K562 (cell line): ENCODE data around the gene RET. TPM values are rescaled to one million over a fixed set of nuclear protein-coding genes. Genes with fewer than 3 reads are reported as not detected.

ENCODE experiments used
- CAMTA2 ChIP-seq: fragments of 250-450 bp; sonication (Bioruptor Pico); conservative IDR thresholded peaks from 2 replicates; pipeline ENCODE4 v1.5.1; 2022
- ELF1 ChIP-seq: fragments of 200-800 bp; sonication (Bioruptor generic); IDR thresholded peaks from 2 replicates; pipeline ENCODE4 v1.6.1; 2016; ENCODE audit warnings: missing genetic modification characterization, missing compliant biosample characterization
- ETV1 ChIP-seq: fragments of 450-650 bp; conservative IDR thresholded peaks from 2 replicates; pipeline ENCODE4 v1.6.1; 2016; ENCODE audit warnings: missing genetic modification characterization, control low read depth, low read depth, missing compliant biosample characterization
- GTF2B ChIP-seq: IDR thresholded peaks from 2 replicates; pipeline ENCODE4 v1.6.1; 2011; ENCODE audit not compliant: insufficient read length; ENCODE audit errors: extremely low read depth
- MAZ ChIP-seq, 2 experiments: fragments of 450-650 bp in 1 of 2; sonication (generic) in 1 of 2; formaldehyde crosslinking; IDR thresholded peaks in 1 of 2; conservative IDR thresholded peaks in 1 of 2; 2 replicates each; pipeline versions ENCODE4 v1.4.0 to v1.5.0; 2020; ENCODE audit warnings: mild to moderate bottlenecking in 1 of 2, missing genetic modification reagents in 1 of 2
- NBN ChIP-seq: fragments of 450-650 bp; IDR thresholded peaks from 2 replicates; pipeline ENCODE4 v1.6.1; 2016; ENCODE audit warnings: low read depth, mild to moderate bottlenecking
- NFYB ChIP-seq: IDR thresholded peaks from 2 replicates; pipeline ENCODE4 v1.6.1; 2011; ENCODE audit warnings: mild to moderate bottlenecking, moderate library complexity; ENCODE audit not compliant: insufficient read length; ENCODE audit errors: extremely low read depth
- PHF20 ChIP-seq: fragments of 450-650 bp; IDR thresholded peaks from 2 replicates; pipeline ENCODE4 v1.6.1; 2018; ENCODE audit not compliant: partially characterized antibody
- PHF8 ChIP-seq: fragments of 200-600 bp; sonication (generic); IDR thresholded peaks from 2 replicates; pipeline ENCODE4 v1.6.1; 2012; ENCODE audit warnings: mixed run types, mild to moderate bottlenecking, inconsistent platforms, low read length, moderate library complexity, borderline replicate concordance
- RBBP5 ChIP-seq: fragments of 200-600 bp; sonication (generic); IDR thresholded peaks from 2 replicates; pipeline ENCODE4 v1.6.1; 2012; ENCODE audit warnings: borderline replicate concordance, mild to moderate bottlenecking, low read length, control low read depth, inconsistent platforms; ENCODE audit not compliant: insufficient read depth, poor library complexity, severe bottlenecking
- ZFX ChIP-seq: sonication (generic); formaldehyde crosslinking; IDR thresholded peaks from 2 replicates; pipeline ENCODE4 v1.8.0; 2022; ENCODE audit warnings: mild to moderate bottlenecking, missing genetic modification reagents, moderate library complexity
- ZNF280B ChIP-seq: fragments of 250-450 bp; sonication (Bioruptor Pico); IDR thresholded peaks from 2 replicates; pipeline ENCODE4 v1.5.1; 2021; ENCODE audit warnings: mild to moderate bottlenecking
- polyA plus RNA-seq, 8 experiments: library from polyadenylated mRNA; depleted of rRNA in 4 of 8; stranded (reverse) in 5 of 8; unstranded in 3 of 8; fragments of >200 nt; fragmentation: Nextera tagmentation in 2 of 8; fragmentation: Illumina TruSeq in 1 of 8; extraction: Ambion mirVana in 2 of 8; extraction: Trizol in 1 of 8; gene quantifications; 2 replicates each; pipeline versions ENCODE4 v1.2.1 to v1.2.3, GENCODE V29; 2011 to 2014; ENCODE audit warnings: inconsistent platforms in 1 of 8, missing spikeins in 1 of 8
- total RNA-seq, 7 experiments: library from RNA; depleted of rRNA in 6 of 7; stranded (reverse); fragments of >200 nt in 6 of 7; fragmentation: Illumina TruSeq in 2 of 7; extraction: Trizol in 2 of 7; gene quantifications; 2 replicates each; pipeline versions ENCODE4 v1.2.1 to v1.2.3, GENCODE V29; 2011 to 2021; ENCODE audit warnings: low replicate concordance in 1 of 7
- TF ChIP-seq, protein P1 (sequence below): fragments of 450-650 bp; IDR thresholded peaks from 2 replicates; pipeline ENCODE4 v1.6.1; 2017; ENCODE audit warnings: antibody characterized with exemption, mild to moderate bottlenecking
- TF ChIP-seq, protein P2 (sequence below), 2 experiments: IDR thresholded peaks; 2 replicates each; pipeline ENCODE4 v1.6.1; 2012; ENCODE audit warnings: improper control_type of control experiment in 2 of 2, low read depth in 2 of 2, low read length in 2 of 2, borderline replicate concordance in 1 of 2
- TF ChIP-seq, protein P3 (sequence below): sonication (generic); formaldehyde crosslinking; IDR thresholded peaks from 2 replicates; pipeline ENCODE4 v1.8.0; 2022; ENCODE audit warnings: missing genetic modification reagents, mild to moderate bottlenecking, moderate library complexity, borderline replicate concordance

The RET gene
- total and polyA plus RNA-seq, 9 of the 15 experiments (the other 6 are each of a cell fraction or from before 2014, with no cell fraction given), result 0.04 to 0.05 TPM; not detected in 7

DNA sequence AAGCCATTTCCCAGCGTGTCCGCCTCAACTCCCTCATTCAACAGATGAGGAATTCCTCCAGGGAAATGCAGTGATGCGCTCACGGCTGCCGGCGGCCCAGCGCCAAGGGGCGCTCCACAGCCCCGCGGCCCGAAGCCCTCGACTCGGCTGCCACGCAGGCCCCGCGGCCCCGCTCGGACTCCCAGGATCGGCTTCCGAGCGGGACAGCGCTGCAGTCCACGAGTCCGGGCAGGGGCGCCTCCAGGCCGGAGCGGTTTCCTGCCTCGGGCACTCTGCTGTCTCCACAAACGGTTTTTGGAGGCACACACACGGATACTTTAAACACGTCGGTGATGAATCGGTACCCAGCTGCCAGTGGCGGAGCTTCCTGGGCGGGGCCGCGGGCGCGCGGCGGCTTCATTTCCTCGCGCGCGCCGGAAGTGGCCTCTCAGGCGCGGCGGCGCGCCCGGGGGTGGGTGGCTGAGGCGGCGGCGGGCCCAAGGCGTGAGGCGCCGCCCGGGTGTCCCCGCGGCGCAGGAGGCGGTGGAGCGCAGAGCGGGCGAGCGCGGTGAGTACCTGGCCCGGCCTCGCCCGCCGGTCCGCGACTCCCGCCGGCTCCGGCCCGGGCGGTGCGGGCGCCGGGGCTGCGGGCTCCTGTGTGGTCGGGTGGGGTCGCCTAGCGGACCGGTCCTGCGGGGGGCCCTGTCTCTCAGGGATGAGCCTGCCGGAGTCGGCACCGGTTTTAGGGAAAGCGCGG, 61.3 kb downstream of the RET start, which contains the start of gene CSGALNACT2 (continued):
- TF ChIP-seq, protein P1, sequence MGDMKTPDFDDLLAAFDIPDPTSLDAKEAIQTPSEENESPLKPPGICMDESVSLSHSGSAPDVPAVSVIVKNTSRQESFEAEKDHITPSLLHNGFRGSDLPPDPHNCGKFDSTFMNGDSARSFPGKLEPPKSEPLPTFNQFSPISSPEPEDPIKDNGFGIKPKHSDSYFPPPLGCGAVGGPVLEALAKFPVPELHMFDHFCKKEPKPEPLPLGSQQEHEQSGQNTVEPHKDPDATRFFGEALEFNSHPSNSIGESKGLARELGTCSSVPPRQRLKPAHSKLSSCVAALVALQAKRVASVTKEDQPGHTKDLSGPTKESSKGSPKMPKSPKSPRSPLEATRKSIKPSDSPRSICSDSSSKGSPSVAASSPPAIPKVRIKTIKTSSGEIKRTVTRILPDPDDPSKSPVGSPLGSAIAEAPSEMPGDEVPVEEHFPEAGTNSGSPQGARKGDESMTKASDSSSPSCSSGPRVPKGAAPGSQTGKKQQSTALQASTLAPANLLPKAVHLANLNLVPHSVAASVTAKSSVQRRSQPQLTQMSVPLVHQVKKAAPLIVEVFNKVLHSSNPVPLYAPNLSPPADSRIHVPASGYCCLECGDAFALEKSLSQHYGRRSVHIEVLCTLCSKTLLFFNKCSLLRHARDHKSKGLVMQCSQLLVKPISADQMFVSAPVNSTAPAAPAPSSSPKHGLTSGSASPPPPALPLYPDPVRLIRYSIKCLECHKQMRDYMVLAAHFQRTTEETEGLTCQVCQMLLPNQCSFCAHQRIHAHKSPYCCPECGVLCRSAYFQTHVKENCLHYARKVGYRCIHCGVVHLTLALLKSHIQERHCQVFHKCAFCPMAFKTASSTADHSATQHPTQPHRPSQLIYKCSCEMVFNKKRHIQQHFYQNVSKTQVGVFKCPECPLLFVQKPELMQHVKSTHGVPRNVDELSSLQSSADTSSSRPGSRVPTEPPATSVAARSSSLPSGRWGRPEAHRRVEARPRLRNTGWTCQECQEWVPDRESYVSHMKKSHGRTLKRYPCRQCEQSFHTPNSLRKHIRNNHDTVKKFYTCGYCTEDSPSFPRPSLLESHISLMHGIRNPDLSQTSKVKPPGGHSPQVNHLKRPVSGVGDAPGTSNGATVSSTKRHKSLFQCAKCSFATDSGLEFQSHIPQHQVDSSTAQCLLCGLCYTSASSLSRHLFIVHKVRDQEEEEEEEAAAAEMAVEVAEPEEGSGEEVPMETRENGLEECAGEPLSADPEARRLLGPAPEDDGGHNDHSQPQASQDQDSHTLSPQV, result 0 out of 2 replicates have a peak, but pooled peaks have one; percentile 53
- TF ChIP-seq NFYB (no peak), RBBP5 (peak; percentile 81), NBN (no peak), PHF20 (peak; percentile 88), ZNF280B (CRISPR knock-in tag) (0 out of 2 replicates have a peak, but pooled peaks have one; percentile 30), ELF1 (tag) (peak; percentile 65), ETV1 (tag) (peak; percentile 48; the same call in 1 of the 2 replicates), ZFX (CRISPR knock-in tag) (peak; percentile 53; the same call in 1 of the 2 replicates), PHF8 (peak; percentile 83; the same call in 1 of the 2 replicates), GTF2B (no peak), MAZ (CRISPR knock-in tag; conservative IDR thresholded peaks at IDR 0.05 in 1 of 2, IDR thresholded peaks at IDR 0.05 in 1 of 2) (peak in 1 of 2 experiments; percentile 27; a peak in 1 of 4 replicates), CAMTA2 (CRISPR knock-in tag) (0 out of 2 replicates have a peak, but pooled peaks have one; percentile 69)
- TF ChIP-seq, protein P2, sequence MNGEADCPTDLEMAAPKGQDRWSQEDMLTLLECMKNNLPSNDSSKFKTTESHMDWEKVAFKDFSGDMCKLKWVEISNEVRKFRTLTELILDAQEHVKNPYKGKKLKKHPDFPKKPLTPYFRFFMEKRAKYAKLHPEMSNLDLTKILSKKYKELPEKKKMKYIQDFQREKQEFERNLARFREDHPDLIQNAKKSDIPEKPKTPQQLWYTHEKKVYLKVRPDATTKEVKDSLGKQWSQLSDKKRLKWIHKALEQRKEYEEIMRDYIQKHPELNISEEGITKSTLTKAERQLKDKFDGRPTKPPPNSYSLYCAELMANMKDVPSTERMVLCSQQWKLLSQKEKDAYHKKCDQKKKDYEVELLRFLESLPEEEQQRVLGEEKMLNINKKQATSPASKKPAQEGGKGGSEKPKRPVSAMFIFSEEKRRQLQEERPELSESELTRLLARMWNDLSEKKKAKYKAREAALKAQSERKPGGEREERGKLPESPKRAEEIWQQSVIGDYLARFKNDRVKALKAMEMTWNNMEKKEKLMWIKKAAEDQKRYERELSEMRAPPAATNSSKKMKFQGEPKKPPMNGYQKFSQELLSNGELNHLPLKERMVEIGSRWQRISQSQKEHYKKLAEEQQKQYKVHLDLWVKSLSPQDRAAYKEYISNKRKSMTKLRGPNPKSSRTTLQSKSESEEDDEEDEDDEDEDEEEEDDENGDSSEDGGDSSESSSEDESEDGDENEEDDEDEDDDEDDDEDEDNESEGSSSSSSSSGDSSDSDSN (IDR thresholded peaks at IDR 0.05; ENCODE audit: borderline replicate concordance in 1 of 2, low read depth in 2 of 2, low read length in 2 of 2), result peak; percentile 24 to 48; a peak in 1 of 4 replicates
- TF ChIP-seq, protein P3, sequence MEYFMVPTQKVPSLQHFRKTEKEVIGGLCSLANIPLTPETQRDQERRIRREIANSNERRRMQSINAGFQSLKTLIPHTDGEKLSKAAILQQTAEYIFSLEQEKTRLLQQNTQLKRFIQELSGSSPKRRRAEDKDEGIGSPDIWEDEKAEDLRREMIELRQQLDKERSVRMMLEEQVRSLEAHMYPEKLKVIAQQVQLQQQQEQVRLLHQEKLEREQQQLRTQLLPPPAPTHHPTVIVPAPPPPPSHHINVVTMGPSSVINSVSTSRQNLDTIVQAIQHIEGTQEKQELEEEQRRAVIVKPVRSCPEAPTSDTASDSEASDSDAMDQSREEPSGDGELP (CRISPR knock-in tag), result peak; percentile 61; the same call in 1 of the 2 replicates
